ENCODE results near the gene IGFBP4.

IGFBP4 gene

DNA sequence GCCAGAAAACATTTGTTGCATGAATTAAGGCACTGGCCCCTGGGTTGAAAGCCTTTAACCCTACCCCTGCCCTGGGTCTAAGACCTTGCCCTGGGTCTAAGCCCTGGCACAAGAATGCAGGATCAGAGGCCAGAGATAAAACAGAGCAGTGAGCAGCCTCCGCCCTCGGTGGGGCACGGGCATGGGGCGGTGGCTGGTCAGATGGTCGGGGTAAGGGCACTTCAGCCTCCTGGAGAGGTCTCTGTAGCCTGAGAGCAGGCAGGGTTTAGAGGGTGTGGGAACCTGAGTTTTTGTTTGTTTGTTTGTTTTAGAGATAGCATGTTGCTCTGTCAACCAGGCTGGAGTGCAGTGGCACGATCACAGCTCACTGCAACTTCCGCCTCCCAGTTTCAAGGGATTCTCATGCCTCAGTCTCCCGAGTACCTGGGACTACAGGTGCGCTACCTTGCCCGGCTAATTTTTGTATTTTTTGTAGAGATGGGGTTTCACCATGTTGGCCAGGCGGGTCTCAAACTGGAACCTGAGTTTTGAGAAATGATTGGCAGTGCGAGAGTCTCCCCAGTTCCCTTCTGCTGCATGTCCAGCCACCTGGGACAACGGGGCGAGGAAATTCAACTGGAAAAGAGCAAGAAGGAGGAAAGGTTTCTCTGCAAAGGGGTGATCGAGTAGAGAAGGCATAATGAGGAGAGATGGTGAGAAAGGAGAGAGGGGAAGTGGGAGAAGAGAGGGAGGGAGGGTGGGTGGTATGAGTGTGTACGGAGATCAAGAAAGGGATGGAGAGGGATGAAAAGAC, 30.5 kb downstream of the IGFBP4 start:
- ChIA-PET POLR2A (no interaction called here), CTCF (interaction anchor here (1.2 to 6.3 kb wide), 4 partner anchors 16 to 61 kb away, joined by 3 to 140 read pairs (median 44); no protein-coding TSS in a partner anchor)
- TF ChIP-seq, protein P1, sequence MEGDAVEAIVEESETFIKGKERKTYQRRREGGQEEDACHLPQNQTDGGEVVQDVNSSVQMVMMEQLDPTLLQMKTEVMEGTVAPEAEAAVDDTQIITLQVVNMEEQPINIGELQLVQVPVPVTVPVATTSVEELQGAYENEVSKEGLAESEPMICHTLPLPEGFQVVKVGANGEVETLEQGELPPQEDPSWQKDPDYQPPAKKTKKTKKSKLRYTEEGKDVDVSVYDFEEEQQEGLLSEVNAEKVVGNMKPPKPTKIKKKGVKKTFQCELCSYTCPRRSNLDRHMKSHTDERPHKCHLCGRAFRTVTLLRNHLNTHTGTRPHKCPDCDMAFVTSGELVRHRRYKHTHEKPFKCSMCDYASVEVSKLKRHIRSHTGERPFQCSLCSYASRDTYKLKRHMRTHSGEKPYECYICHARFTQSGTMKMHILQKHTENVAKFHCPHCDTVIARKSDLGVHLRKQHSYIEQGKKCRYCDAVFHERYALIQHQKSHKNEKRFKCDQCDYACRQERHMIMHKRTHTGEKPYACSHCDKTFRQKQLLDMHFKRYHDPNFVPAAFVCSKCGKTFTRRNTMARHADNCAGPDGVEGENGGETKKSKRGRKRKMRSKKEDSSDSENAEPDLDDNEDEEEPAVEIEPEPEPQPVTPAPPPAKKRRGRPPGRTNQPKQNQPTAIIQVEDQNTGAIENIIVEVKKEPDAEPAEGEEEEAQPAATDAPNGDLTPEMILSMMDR (IDR thresholded peaks at IDR 0.05; ENCODE audit: insufficient read depth, low read length, missing control alignments), result no peak
- no peak overlapping the region for H3K4me3 ChIP-seq (ENCODE audit: low read depth, low read length)
- no peak for DNase-seq (ENCODE audit: low read depth, low spot score)

DNA sequence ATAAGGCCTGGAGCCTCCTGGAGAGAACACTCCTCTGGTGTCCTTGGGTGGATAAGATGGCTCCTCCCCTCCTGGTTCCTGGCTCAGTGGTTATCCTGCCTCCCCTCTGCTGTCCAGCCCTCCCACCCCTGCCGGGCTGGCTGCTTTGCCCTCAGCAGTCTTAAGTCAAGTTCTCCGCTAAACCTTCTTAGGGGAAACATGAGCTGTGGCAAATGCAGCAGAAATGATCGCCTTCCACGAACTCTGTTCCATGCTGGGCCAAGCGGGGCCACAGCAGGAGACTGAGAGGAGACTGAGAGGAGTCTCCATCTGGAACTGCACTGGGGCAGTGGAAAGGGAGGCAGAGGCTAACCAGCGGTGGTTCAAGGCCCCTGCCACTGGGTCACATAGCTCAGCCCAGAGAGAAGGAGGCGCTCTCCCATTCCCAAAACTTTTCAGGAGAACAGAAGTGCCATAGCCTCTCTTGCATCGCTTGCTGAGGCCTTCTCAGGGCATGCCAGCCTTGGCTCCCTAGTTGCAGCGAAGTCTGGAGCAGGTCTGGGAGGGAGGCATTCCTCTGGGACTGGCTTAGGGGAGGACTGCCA, 31.3 kb downstream of the IGFBP4 start:
- TF ChIP-seq, protein P1 (IDR thresholded peaks at IDR 0.05; ENCODE audit: insufficient read depth, low read length, missing control alignments), result no peak
- CTCF ChIA-PET, result interaction anchor here (0.9 to 6.3 kb wide), 14 partner anchors 12 to 86 kb away, joined by 3 to 140 read pairs (median 8); partner anchors contain the start of gene TOP2A
- no peak overlapping the region for H3K4me3 ChIP-seq (ENCODE audit: low read depth, low read length)
- POLR2A ChIA-PET, result interaction anchor here (1.0 kb wide), 1 partner anchor 31 kb away, joined by 3 read pairs; no protein-coding TSS in a partner anchor
- DNase-seq (ENCODE audit: low read depth, low spot score), result no peak

DNA sequence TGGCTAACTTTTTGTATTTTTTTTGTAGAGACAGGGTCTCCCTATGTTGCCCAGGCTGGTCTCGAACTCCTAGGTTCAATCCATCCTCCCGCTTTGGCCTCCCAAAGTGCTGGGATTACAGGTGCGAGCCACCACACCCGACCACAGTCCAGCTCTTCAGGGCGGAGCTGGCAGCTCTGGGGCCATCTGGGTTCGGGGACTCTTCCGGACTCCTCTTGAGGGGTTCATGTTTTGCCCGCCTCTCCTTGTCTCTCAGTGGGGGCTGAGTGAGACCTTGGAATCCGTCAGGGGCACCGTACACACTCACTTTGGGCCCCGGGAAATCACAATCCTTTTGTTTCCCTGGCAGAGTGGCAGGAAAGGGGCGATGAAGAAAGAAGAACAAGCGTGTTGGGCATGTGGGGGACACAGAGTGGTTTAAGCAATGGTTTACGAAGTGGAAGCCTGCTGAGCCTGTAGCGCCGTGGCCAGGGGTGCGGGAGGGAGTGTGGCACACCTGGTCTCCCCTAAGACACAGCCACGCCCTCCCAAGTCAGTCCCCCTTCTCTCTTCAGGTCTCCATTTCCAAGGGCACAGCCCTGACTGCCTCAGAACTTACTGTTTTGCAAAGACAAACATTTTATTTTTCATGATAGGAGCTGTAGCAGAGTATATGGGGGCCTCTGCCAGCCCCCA, 32.1 kb downstream of the IGFBP4 start:
- TF ChIP-seq, protein P1 (IDR thresholded peaks at IDR 0.05; ENCODE audit: insufficient read depth, low read length, missing control alignments), result no peak
- ChIA-PET CTCF (interaction anchor here (0.6 to 6.3 kb wide), 51 partner anchors 9 to 1192 kb away, joined by 3 to 140 read pairs (median 7); partner anchors contain the start of genes GJD3, TNS4 and TOP2A), POLR2A (interaction anchor here (0.6 to 1.7 kb wide), 7 partner anchors 11 to 76 kb away, joined by 3 to 7 read pairs (median 6); partner anchors contain the start of gene IGFBP4)

DNA sequence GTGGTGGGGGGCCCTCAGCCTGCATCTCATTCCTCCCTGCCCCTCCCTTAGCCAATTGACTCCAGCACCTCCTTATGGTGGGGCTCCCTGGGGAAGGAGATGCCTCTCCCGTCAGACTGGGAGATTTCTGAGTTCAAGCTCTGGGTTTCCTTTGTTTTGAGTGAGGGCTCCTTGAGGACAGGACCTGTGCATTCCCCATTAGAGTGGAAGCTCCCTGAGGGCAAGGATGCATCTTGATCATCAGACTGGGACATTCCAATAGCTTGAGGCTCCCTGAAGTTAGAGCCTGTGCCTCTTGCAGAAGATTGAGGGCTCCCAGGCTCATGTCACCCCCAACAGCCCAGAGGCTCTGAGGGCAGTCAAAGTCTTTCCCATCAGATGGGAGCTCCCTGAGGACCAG, 34.5 kb downstream of the IGFBP4 start:
- TF ChIP-seq, protein P1 (IDR thresholded peaks at IDR 0.05; ENCODE audit: insufficient read depth, low read length, missing control alignments), result no peak
- ChIA-PET CTCF (interaction anchor here (0.8 to 6.3 kb wide), 12 partner anchors 9 to 174 kb away, joined by 3 to 140 read pairs (median 17); no protein-coding TSS in a partner anchor), POLR2A (interaction anchor here (0.8 kb wide), 1 partner anchor 55 kb away, joined by 3 read pairs; no protein-coding TSS in a partner anchor)
- DNase-seq (ENCODE audit: low read depth, low spot score), result no peak
- no peak overlapping the region for H3K4me3 ChIP-seq (ENCODE audit: low read depth, low read length)

More for the DNA sequence above, 32.1 kb downstream of the IGFBP4 start:
- DNase-seq (ENCODE audit: low read depth, low spot score), result no peak
- H3K4me3 ChIP-seq (ENCODE audit: low read depth, low read length), result no peak overlapping the region

DNA sequence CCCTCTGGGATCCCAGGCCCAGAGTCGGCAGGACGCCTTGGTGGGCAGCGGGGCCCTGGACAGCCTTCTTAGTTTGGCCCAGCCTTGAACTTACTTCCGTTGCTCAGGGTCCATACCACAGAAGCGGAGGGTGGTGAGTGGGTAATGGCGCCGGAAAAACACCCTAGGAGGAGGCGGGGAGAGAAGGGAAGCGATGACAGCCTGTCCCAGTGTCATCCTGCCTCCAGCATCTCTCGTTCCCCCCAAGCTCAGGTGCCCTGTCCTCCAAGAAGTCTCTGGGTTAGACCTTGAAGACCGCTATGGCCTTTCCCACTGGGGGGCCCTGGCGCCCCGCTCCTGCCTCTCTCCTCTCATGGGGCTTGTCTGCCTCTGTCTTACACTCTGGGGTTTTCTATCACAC, 35.2 kb downstream of the IGFBP4 start:
- ChIA-PET CTCF (interaction anchor here (0.8 to 6.3 kb wide), 8 partner anchors 8 to 57 kb away, joined by 3 to 140 read pairs (median 46); no protein-coding TSS in a partner anchor), POLR2A (interaction anchor here (0.8 kb wide), 1 partner anchor 55 kb away, joined by 3 read pairs; no protein-coding TSS in a partner anchor)
- no peak for DNase-seq (ENCODE audit: low read depth, low spot score)
- H3K4me3 ChIP-seq (ENCODE audit: low read depth, low read length), result no peak overlapping the region
- TF ChIP-seq, protein P1 (IDR thresholded peaks at IDR 0.05; ENCODE audit: insufficient read depth, low read length, missing control alignments), result no peak
